Smooth muscle cell (in vitro differentiated cells): ENCODE results near the gene VARS1. TPM values are rescaled to one million over a fixed set of nuclear protein-coding genes. Genes with fewer than 3 reads are reported as not detected.
A peak's percentile ranks its signal among the peaks of the same experiment; 100 is the strongest.
"Not testable (repeated sequence)": the region's sequence is repeated elsewhere in the genome, so short reads cannot be mapped to it uniquely, and the experiment has no call there.

Experiments
- DNase-seq: peaks from one replicate; lab custom pipeline; 2025; ENCODE audit not compliant: unreplicated experiment; lab: John Stamatoyannopoulos, UW
- H2AFZ ChIP-seq: fragments of 200-600 bp; sonication (generic); 2 replicates; pipeline ENCODE4 v1.6.0; 2016; ENCODE audit warnings: antibody characterized with exemption, low read depth, mild to moderate bottlenecking
- H3F3A ChIP-seq: fragments of 200-600 bp; sonication (generic); 2 replicates; pipeline ENCODE4 v1.6.0; 2017; ENCODE audit warnings: antibody characterized with exemption, low read depth
- H3K27ac ChIP-seq: fragments of 200-600 bp; sonication (generic); 2 replicates; pipeline ENCODE4 v1.5.1; 2016; ENCODE audit warnings: low read depth, mild to moderate bottlenecking
- H3K27me3 ChIP-seq: fragments of 200-600 bp; sonication (generic); 2 replicates; pipeline ENCODE4 v1.6.1; 2016; ENCODE audit warnings: low read depth, mild to moderate bottlenecking
- H3K36me3 ChIP-seq: fragments of 200-600 bp; sonication (generic); 2 replicates; pipeline ENCODE4 v1.5.1; 2016; ENCODE audit warnings: low read depth
- H3K4me1 ChIP-seq: fragments of 200-600 bp; sonication (generic); 2 replicates; pipeline ENCODE4 v1.5.1; 2016; ENCODE audit warnings: low read depth
- H3K4me2 ChIP-seq: fragments of 200-600 bp; sonication (generic); 2 replicates; pipeline ENCODE4 v1.6.0; 2016; ENCODE audit warnings: mild to moderate bottlenecking
- H3K4me3 ChIP-seq: fragments of 200-600 bp; sonication (generic); 2 replicates; pipeline ENCODE4 v1.5.1; 2016; ENCODE audit warnings: mild to moderate bottlenecking
- H3K79me2 ChIP-seq: fragments of 200-600 bp; sonication (generic); 2 replicates; pipeline ENCODE4 v1.6.0; 2016; ENCODE audit warnings: low read depth, mild to moderate bottlenecking
- H3K9ac ChIP-seq: fragments of 200-600 bp; sonication (generic); 2 replicates; pipeline ENCODE4 v1.6.0; 2016; ENCODE audit warnings: low read depth
- H3K9me3 ChIP-seq: fragments of 200-600 bp; sonication (generic); replicated peaks from 2 replicates; pipeline ENCODE4 v1.5.1; 2016; ENCODE audit warnings: low read depth
- H4K20me1 ChIP-seq: fragments of 200-600 bp; sonication (generic); 2 replicates; pipeline ENCODE4 v1.6.0; 2016; ENCODE audit warnings: low read depth
- WGBS: methylation state at CpG from one replicate; pipeline ENCODE4 v1.1.7; 2016; ENCODE audit warnings: low lambda C conversion rate; 5-methylcytosine and 5-hydroxymethylcytosine counted together
- polyA plus RNA-seq: library from polyadenylated mRNA; unstranded; fragments of >200 nt; fragmentation: Nextera tagmentation; extraction: Ambion mirVana; gene quantifications from 2 replicates; pipeline ENCODE4 v1.2.1, GENCODE V29; 2016
- total RNA-seq: library from RNA; depleted of rRNA; stranded (reverse); fragments of >200 nt; gene quantifications from 2 replicates; pipeline ENCODE4 v1.2.3, GENCODE V29; 2014
- TF ChIP-seq, protein P1 (sequence below): fragments of 200-600 bp; sonication (generic); IDR thresholded peaks from 2 replicates; pipeline ENCODE4 v1.5.1; 2017; ENCODE audit warnings: borderline replicate concordance, mild to moderate bottlenecking, antibody characterized with exemption; ENCODE audit not compliant: insufficient read depth, poor library complexity, severe bottlenecking

VARS1 gene
- total and polyA plus RNA-seq, 2 experiments from 2014 or later: 60.8 to 80.8 TPM

DNA sequence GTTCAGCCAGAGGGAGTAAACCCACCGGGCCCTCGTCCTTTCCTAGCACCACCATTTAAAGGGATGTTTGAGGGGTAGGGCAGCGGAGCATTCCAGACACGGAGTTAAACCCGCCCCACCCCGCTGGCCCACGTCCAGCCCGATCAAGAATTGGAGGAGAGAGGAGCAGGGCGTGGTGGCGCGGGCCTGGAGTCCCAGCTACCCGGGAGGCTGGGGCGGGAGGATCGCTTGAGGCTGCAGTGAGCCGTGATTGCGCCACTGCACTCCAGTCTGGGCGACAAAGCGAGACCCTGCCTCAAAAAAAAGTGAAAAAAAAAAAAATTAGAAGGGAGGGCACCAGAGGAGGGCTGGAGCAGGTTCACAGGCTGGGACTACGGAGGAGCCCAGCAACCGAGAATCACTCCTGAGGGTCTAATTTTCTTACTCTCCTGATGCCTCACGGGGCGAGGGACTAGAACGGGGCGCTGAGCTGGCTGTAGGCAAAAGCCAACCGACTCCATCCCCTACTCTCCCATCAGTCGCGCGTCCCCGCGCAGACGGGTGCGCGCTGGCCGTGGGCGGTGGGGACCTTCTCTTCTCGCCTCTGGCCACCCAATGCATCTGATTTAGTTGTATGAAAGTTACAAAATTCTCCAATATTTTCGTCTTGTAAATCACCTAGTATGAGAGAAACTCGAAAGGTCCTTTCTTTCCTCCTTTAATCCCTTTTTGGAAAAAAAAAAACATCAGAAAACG lies 25.9 kb upstream of the VARS1 start:
- peak overlapping the region; percentile 82 for H3K9ac ChIP-seq
- H3K36me3 ChIP-seq: no peaks in the 10 kb centered on the region
- H2AFZ ChIP-seq: peak overlapping the region; percentile 62
- TF ChIP-seq, protein P1, sequence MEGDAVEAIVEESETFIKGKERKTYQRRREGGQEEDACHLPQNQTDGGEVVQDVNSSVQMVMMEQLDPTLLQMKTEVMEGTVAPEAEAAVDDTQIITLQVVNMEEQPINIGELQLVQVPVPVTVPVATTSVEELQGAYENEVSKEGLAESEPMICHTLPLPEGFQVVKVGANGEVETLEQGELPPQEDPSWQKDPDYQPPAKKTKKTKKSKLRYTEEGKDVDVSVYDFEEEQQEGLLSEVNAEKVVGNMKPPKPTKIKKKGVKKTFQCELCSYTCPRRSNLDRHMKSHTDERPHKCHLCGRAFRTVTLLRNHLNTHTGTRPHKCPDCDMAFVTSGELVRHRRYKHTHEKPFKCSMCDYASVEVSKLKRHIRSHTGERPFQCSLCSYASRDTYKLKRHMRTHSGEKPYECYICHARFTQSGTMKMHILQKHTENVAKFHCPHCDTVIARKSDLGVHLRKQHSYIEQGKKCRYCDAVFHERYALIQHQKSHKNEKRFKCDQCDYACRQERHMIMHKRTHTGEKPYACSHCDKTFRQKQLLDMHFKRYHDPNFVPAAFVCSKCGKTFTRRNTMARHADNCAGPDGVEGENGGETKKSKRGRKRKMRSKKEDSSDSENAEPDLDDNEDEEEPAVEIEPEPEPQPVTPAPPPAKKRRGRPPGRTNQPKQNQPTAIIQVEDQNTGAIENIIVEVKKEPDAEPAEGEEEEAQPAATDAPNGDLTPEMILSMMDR: no peak
- peak overlapping the region; percentile 83 for H3K27ac ChIP-seq
- peaks cover 17% of the 10 kb centered on the region for H3F3A ChIP-seq
- H3K9me3 ChIP-seq: no peaks in the 10 kb centered on the region
- no peaks in the 10 kb centered on the region for H3K27me3 ChIP-seq
- peaks cover 14% of the 10 kb centered on the region for H3K79me2 ChIP-seq
- H3K4me3 ChIP-seq: peak overlapping the region; percentile 64
- peak; percentile 28 for DNase-seq
- H3K4me2 ChIP-seq: peak overlapping the region; percentile 86
- peaks cover 18% of the 10 kb centered on the region for H3K4me1 ChIP-seq
- peaks cover 4% of the 10 kb centered on the region for H4K20me1 ChIP-seq
- WGBS: 5% methylated on average over 39 of the region's 39 CpGs

DNA sequence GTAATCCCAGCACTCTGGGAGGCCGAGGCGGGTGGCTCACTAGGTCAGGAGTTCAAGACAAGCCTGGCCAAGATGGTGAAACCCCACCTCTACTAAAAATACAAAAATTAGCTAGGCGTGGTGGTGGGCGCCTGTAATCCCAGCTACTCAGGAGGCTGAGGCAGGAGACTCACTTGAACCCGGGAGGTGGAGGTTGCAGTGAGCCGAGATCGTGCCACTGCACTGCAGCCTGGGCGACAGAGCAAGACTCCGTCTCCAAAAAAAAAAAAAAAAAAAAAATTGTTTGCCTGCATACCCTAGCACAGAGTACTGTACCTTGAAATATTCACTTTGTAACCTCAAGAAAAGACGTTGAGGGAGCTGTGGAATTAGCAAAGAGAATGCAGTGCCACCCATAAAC lies 24.8 kb upstream of the VARS1 start:
- peak overlapping the region; percentile 86 for H3K4me2 ChIP-seq
- H3K4me1 ChIP-seq: peaks cover 13% of the 10 kb centered on the region
- not testable (repeated sequence) for H2AFZ ChIP-seq, H3K9ac ChIP-seq, H3F3A ChIP-seq, DNase-seq, H3K27me3 ChIP-seq, H3K27ac ChIP-seq, H3K36me3 ChIP-seq, H4K20me1 ChIP-seq, H3K4me3 ChIP-seq, H3K9me3 ChIP-seq
- 95% methylated on average over 10 of the region's 10 CpGs for WGBS
- H3K79me2 ChIP-seq: peaks cover 14% of the 10 kb centered on the region

DNA sequence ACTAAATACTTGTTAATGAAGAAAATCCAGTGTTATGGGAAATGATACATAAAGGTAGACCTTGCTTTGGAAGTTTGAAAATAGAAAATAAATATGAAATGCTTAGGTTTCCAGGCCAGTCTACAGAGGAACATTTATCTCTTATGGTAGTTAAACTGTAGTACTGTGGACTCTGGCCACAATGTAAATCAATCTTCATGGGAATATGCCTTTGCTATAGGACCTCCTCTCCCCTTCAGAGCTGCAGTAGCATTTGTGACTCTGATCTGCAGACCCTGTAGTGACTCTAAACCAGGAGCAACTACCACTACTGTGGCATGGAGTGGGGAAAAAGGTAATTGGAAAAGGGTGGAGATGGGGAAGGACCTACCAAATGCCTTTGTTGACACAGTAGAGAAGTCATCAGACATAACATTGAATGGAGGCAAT lies 24.3 kb upstream of the VARS1 start:
- no peaks in the 10 kb centered on the region for H3K27me3 ChIP-seq
- H3K36me3 ChIP-seq: no peaks in the 10 kb centered on the region
- no peak overlapping the region for H3K4me3 ChIP-seq
- no peak overlapping the region for H3K27ac ChIP-seq
- no peaks in the 10 kb centered on the region for H3K9me3 ChIP-seq
- no peak overlapping the region for H2AFZ ChIP-seq
- H4K20me1 ChIP-seq: peaks cover 4% of the 10 kb centered on the region
- H3K9ac ChIP-seq: no peak overlapping the region
- H3K79me2 ChIP-seq: peaks cover 14% of the 10 kb centered on the region
- H3K4me1 ChIP-seq: peaks cover 13% of the 10 kb centered on the region
- TF ChIP-seq, protein P1: no peak
- DNase-seq: no peak
- H3K4me2 ChIP-seq: no peak overlapping the region
- peaks cover 9% of the 10 kb centered on the region for H3F3A ChIP-seq

DNA sequence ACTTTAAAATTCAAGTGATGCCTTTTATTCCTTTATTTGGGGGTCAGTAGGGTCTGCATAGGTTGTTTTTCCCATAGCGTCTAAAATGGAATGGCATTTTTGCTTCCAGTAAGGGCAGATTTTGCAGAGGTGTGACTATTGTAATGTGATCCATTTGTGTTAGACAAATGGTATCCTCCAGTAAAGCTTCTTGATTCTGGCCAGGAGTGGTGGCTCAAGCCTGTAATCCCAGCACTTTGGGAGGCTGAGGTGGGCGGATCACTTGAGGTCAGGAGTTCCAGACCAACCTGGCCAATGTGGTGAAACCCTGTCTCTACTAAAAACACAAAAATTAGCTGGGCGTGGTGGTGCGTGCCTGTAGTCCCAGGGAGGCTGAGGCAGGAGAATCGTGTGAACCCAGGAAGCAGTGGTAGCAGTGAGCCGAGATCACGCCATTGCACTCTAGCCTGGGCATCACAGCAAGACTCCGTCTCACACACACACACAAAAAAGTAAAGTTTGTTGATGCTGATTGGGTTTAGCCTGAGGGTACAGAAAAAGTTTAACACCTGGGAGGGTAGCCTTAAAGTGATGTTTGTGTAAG lies 22.5 kb upstream of the VARS1 start:
- not testable (repeated sequence) for H3K36me3 ChIP-seq, H3K9me3 ChIP-seq, H4K20me1 ChIP-seq, H2AFZ ChIP-seq, H3K9ac ChIP-seq, H3K27ac ChIP-seq, DNase-seq, H3K27me3 ChIP-seq
- Histone ChIP-seq H3K4me2 (peak overlapping the region; percentile 79), H3K4me3 (peak overlapping the region; percentile 25), H3K79me2 (peaks cover 14% of the 10 kb centered on the region), H3F3A (peaks cover 21% of the 10 kb centered on the region), H3K4me1 (peaks cover 24% of the 10 kb centered on the region)
- WGBS: 88% methylated on average over 8 of the region's 8 CpGs

DNA sequence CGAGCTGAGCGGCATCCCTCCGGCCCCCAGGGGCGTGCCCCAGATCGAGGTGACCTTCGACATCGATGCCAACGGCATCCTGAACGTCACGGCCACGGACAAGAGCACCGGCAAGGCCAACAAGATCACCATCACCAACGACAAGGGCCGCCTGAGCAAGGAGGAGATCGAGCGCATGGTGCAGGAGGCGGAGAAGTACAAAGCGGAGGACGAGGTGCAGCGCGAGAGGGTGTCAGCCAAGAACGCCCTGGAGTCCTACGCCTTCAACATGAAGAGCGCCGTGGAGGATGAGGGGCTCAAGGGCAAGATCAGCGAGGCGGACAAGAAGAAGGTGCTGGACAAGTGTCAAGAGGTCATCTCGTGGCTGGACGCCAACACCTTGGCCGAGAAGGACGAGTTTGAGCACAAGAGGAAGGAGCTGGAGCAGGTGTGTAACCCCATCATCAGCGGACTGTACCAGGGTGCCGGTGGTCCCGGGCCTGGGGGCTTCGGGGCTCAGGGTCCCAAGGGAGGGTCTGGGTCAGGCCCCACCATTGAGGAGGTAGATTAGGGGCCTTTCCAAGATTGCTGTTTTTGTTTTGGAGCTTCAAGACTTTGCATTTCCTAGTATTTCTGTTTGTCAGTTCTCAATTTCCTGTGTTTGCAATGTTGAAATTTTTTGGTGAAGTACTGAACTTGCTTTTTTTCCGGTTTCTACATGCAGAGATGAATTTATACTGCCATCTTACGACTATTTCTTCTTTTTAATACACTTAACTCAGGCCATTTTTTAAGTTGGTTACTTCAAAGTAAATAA lies 21.8 kb upstream of the VARS1 start:
- not testable (repeated sequence) for H2AFZ ChIP-seq, H3K27me3 ChIP-seq, H3K9ac ChIP-seq, H4K20me1 ChIP-seq, H3K36me3 ChIP-seq, DNase-seq, H3K9me3 ChIP-seq, H3K27ac ChIP-seq
- WGBS: 85% methylated on average over 13 of the region's 37 CpGs
- Histone ChIP-seq H3K4me2 (peak overlapping the region; percentile 79), H3K79me2 (peaks cover 14% of the 10 kb centered on the region), H3K4me1 (peaks cover 24% of the 10 kb centered on the region), H3F3A (peaks cover 22% of the 10 kb centered on the region), H3K4me3 (peak overlapping the region; percentile 25)
